Caco-2 (cell line): Measurements from ENCODE around the gene C10orf90. TPM values are rescaled to one million over a fixed set of nuclear protein-coding genes. Genes with fewer than 3 reads are reported as not detected.

Experiments
- BruUV-seq: library from RNA; stranded (reverse); fragments of 400-500 nt; replicated peaks from 2 replicates; lab custom pipeline; 2021; lab: Mats Ljungman, UMichigan
- CTCF ChIA-PET: fragments of 300-600 bp; sonication (Branson Sonifier 250); formaldehyde crosslinking; loops from one replicate; lab custom pipeline; 2022; ENCODE audit warnings: antibody characterized with exemption; lab: Charles Lee
- POLR2A ChIA-PET: fragments of 300-600 bp; sonication (Branson Sonifier 250); formaldehyde crosslinking; loops from one replicate; lab custom pipeline; 2022; ENCODE audit warnings: antibody characterized with exemption; lab: Charles Lee
- DNase-seq, 2 experiments: peaks; one replicate each; pipeline versions ENCODE4 v3.0.0 to v3.0.0-alpha.2; 2020 to 2022
- H3K27me3 ChIP-seq: replicated peaks from 2 replicates; pipeline ENCODE4 v1.6.0; 2011; ENCODE audit warnings: low read length; ENCODE audit not compliant: control insufficient read depth, insufficient read depth
- H3K36me3 ChIP-seq: 2 replicates; pipeline ENCODE4 v1.5.1; 2011; ENCODE audit warnings: low read length; ENCODE audit not compliant: control insufficient read depth, insufficient read depth
- H3K4me1 ChIP-seq: fragments of 250-450 bp; sonication (Bioruptor Pico); 2 replicates; pipeline ENCODE4 v1.5.1; 2020; ENCODE audit warnings: mild to moderate bottlenecking
- H3K4me3 ChIP-seq: 2 replicates; pipeline ENCODE4 v1.5.1; 2011; ENCODE audit warnings: low read depth, mild to moderate bottlenecking, control low read depth, low read length
- H3K9me3 ChIP-seq: fragments of 250-450 bp; sonication (Bioruptor Pico); 2 replicates; pipeline ENCODE4 v1.5.1; 2020; ENCODE audit warnings: mild to moderate bottlenecking, moderate library complexity
- H3K27ac Mint-ChIP-seq: one replicate; pipeline ENCODE4 v1.8.0; 2022; ENCODE audit warnings: mixed read lengths; ENCODE audit not compliant: unreplicated experiment
- H3K27me3 Mint-ChIP-seq: one replicate; pipeline ENCODE4 v1.8.0; 2022; ENCODE audit warnings: mixed read lengths; ENCODE audit not compliant: insufficient read depth, unreplicated experiment
- H3K36me3 Mint-ChIP-seq: one replicate; pipeline ENCODE4 v1.8.0; 2022; ENCODE audit warnings: mild to moderate bottlenecking, mixed read lengths; ENCODE audit not compliant: insufficient read depth, unreplicated experiment
- H3K4me1 Mint-ChIP-seq: one replicate; pipeline ENCODE4 v1.8.0; 2022; ENCODE audit warnings: low read depth, mixed read lengths; ENCODE audit not compliant: unreplicated experiment
- H3K4me3 Mint-ChIP-seq: one replicate; pipeline ENCODE4 v1.8.0; 2022; ENCODE audit warnings: mild to moderate bottlenecking, moderate library complexity, mixed read lengths; ENCODE audit not compliant: unreplicated experiment
- H3K9me3 Mint-ChIP-seq: one replicate; pipeline ENCODE4 v1.8.0; 2022; ENCODE audit warnings: mixed read lengths; ENCODE audit not compliant: unreplicated experiment
- CTCF ChIP-seq, 2 experiments: fragments of 200-600 bp in 1 of 2; IDR thresholded peaks; 1 replicate in 1 of 2; 2 replicates in 1 of 2; pipeline versions ENCODE4 v1.5.1 to v1.8.0; 2011 to 2022; ENCODE audit warnings: antibody characterized with exemption in 1 of 2, control low read depth in 1 of 2, inconsistent platforms in 1 of 2, low read depth in 1 of 2, low read length in 1 of 2, mild to moderate bottlenecking in 1 of 2, moderate library complexity in 1 of 2; ENCODE audit not compliant: insufficient read depth in 1 of 2, severe bottlenecking in 1 of 2, unreplicated experiment in 1 of 2
- intact Hi-C: fragments of 100-400 bp; cut with micrococcal nuclease; formaldehyde crosslinking; loops from one replicate; pipeline ENCODE4 v1.10.0; 2022; ENCODE audit not compliant: unreplicated experiment
- total RNA-seq: library from RNA; stranded (reverse); gene quantifications from 2 replicates; pipeline ENCODE4 v1.2.3, GENCODE V29; 2022

Gene C10orf90
- total RNA-seq, 1 experiment from 2014 or later = not detected

DNA sequence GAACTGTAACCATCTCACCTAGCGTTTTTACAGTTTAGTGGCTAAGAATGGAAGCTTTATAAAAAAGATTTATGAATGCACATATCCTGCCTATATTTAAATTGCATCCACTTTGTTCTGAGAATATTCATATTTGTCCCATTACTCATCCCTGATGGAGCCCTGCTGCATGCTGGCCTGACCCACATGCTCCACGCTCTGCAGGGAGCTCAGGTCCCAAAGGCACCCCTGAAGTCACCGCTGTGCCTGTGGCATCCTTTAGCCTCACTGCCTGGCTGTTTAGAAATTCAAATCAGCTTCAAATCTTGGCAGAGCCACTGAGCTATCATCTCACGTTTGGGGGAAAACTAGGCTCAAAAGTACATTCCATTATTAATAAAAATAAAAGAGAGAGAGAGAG, 24.4 kb downstream of the C10orf90 start:
- Histone ChIP-seq H3K27me3 (no peaks in the 10 kb centered on the region), H3K4me3 (no peak overlapping the region), H3K9me3 (no peaks in the 10 kb centered on the region), H3K36me3 (no peaks in the 10 kb centered on the region), H3K4me1 (no peaks in the 10 kb centered on the region)
- no peak for DNase-seq
- Mint-ChIP-seq H3K27ac (no peak overlapping the region), H3K4me1 (no peaks in the 10 kb centered on the region), H3K27me3 (peaks cover 5% of the 10 kb centered on the region), H3K9me3 (no peaks in the 10 kb centered on the region), H3K36me3 (no peaks in the 10 kb centered on the region), H3K4me3 (no peak overlapping the region)
- ChIA-PET CTCF (interaction anchor here (0.6 kb wide), 1 partner anchor 425 kb away, joined by 3 read pairs; no protein-coding TSS in a partner anchor), POLR2A (no interaction called here)
- no peak for TF ChIP-seq CTCF (IDR thresholded peaks at IDR 0.05; ENCODE audit: insufficient read depth in 1 of 2, low read depth in 1 of 2, low read length in 1 of 2, severe bottlenecking in 1 of 2, unreplicated experiment in 1 of 2)
- intact Hi-C loops = no loop called here
- no TSS peak for BruUV-seq

GRCh38 chr10:126640401-126640800, 30.1 kb downstream of the C10orf90 start:
- peaks cover 10% of the 10 kb centered on the region for H3K27me3 Mint-ChIP-seq
- CTCF ChIA-PET = no interaction called here
- H3K4me1 Mint-ChIP-seq = no peaks in the 10 kb centered on the region
- BruUV-seq = no TSS peak
- Histone ChIP-seq H3K4me1 (no peaks in the 10 kb centered on the region), H3K36me3 (no peaks in the 10 kb centered on the region), H3K4me3 (no peak overlapping the region), H3K27me3 (no peaks in the 10 kb centered on the region), H3K9me3 (no peaks in the 10 kb centered on the region)
- POLR2A ChIA-PET = no interaction called here
- H3K9me3 Mint-ChIP-seq = no peaks in the 10 kb centered on the region
- intact Hi-C loops = no loop called here
- DNase-seq = no peak
- TF ChIP-seq CTCF (IDR thresholded peaks at IDR 0.05; ENCODE audit: insufficient read depth in 1 of 2, low read depth in 1 of 2, low read length in 1 of 2, severe bottlenecking in 1 of 2, unreplicated experiment in 1 of 2) = no peak
- H3K4me3 Mint-ChIP-seq = no peak overlapping the region
- no peaks in the 10 kb centered on the region for H3K36me3 Mint-ChIP-seq
- H3K27ac Mint-ChIP-seq = no peak overlapping the region

DNA sequence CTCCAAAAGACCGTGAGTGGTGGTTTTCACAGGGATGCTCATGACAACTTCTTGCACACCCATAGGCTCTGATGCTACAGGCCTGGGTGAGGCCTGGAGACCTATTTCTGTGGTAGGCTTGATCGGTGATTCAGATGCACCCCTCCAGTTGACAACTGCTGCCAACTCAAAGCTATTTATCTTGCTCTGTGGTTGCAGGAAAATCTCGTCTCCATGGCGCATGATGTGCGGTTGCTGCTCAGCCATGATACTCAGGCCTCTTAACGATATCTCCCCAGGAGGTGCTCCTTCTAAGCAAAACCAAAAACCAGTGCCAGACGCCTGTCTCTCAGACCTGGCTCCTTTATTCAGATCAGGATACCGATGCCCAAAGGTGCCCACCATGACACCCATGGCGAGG, 31.4 kb downstream of the C10orf90 start:
- Mint-ChIP-seq H3K4me3 (no peak overlapping the region), H3K4me1 (no peaks in the 10 kb centered on the region), H3K9me3 (no peaks in the 10 kb centered on the region), H3K36me3 (no peaks in the 10 kb centered on the region), H3K27me3 (peaks cover 10% of the 10 kb centered on the region), H3K27ac (no peak overlapping the region)
- DNase-seq = no peak
- no peak for TF ChIP-seq CTCF (IDR thresholded peaks at IDR 0.05; ENCODE audit: insufficient read depth in 1 of 2, low read depth in 1 of 2, low read length in 1 of 2, severe bottlenecking in 1 of 2, unreplicated experiment in 1 of 2)
- Histone ChIP-seq H3K4me3 (no peak overlapping the region), H3K27me3 (no peaks in the 10 kb centered on the region), H3K9me3 (no peaks in the 10 kb centered on the region), H3K36me3 (no peaks in the 10 kb centered on the region), H3K4me1 (no peaks in the 10 kb centered on the region)
- CTCF ChIA-PET = no interaction called here
- BruUV-seq = no TSS peak
- POLR2A ChIA-PET = no interaction called here
- intact Hi-C loops = no loop called here
